ENCODE measurements around the gene CCL8. TPM values are rescaled to one million over a fixed set of nuclear protein-coding genes. Genes with fewer than 3 reads are reported as not detected.
A peak's percentile ranks its signal among the peaks of the same experiment; 100 is the strongest.

The CCL8 gene
- polyA plus RNA-seq, 1 experiment: 0.06 TPM

- no peak for DNase-seq (ENCODE audit: low read depth, low spot score)
- POLR2A ChIA-PET: no interaction called here
- Histone ChIP-seq H3K4me3 (ENCODE audit: low read depth, low read length) (no peak overlapping the region), H3K27me3 (ENCODE audit: control insufficient read depth, insufficient read depth, low read length) (no peaks in the 10 kb centered on the region), H3K9me3 (ENCODE audit: control insufficient read depth, insufficient read depth, low read length) (no peaks in the 10 kb centered on the region), H3K27ac (ENCODE audit: low read depth, low read length) (no peak overlapping the region)
- TF ChIP-seq, protein P1, sequence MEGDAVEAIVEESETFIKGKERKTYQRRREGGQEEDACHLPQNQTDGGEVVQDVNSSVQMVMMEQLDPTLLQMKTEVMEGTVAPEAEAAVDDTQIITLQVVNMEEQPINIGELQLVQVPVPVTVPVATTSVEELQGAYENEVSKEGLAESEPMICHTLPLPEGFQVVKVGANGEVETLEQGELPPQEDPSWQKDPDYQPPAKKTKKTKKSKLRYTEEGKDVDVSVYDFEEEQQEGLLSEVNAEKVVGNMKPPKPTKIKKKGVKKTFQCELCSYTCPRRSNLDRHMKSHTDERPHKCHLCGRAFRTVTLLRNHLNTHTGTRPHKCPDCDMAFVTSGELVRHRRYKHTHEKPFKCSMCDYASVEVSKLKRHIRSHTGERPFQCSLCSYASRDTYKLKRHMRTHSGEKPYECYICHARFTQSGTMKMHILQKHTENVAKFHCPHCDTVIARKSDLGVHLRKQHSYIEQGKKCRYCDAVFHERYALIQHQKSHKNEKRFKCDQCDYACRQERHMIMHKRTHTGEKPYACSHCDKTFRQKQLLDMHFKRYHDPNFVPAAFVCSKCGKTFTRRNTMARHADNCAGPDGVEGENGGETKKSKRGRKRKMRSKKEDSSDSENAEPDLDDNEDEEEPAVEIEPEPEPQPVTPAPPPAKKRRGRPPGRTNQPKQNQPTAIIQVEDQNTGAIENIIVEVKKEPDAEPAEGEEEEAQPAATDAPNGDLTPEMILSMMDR (IDR thresholded peaks at IDR 0.05; ENCODE audit: low read depth, low read length): no peak
- CTCF ChIA-PET: interaction anchor here (4.0 to 14.2 kb wide), 2 partner anchors 52 to 108 kb away, joined by 53 to 192 read pairs; partner anchors contain the start of gene CCL1
Measured at GRCh38 chr17:34308371-34308770, 10.9 kb upstream of the CCL8 start.

- DNase-seq (ENCODE audit: low read depth, low spot score): no peak
- ChIA-PET POLR2A (no interaction called here), CTCF (interaction anchor here (1.0 to 14.2 kb wide), 2 partner anchors 49 to 140 kb away, joined by 3 to 192 read pairs; partner anchors contain the start of gene CCL1)
- Histone ChIP-seq H3K27ac (ENCODE audit: low read depth, low read length) (no peak overlapping the region), H3K27me3 (ENCODE audit: control insufficient read depth, insufficient read depth, low read length) (no peaks in the 10 kb centered on the region), H3K4me3 (ENCODE audit: low read depth, low read length) (no peak overlapping the region), H3K9me3 (ENCODE audit: control insufficient read depth, insufficient read depth, low read length) (no peaks in the 10 kb centered on the region)
- TF ChIP-seq, protein P1 (IDR thresholded peaks at IDR 0.05; ENCODE audit: low read depth, low read length): no peak
Measured at GRCh38 chr17:34311291-34311690, 7.9 kb upstream of the CCL8 start.

GRCh38 chr17:34312080-34312479 is 7.2 kb upstream of the CCL8 start:
- POLR2A ChIA-PET: interaction anchor here (1.4 kb wide), 1 partner anchor 10 kb away, joined by 3 read pairs; no protein-coding TSS in a partner anchor
- no peak for DNase-seq (ENCODE audit: low read depth, low spot score)
- H3K27me3 ChIP-seq (ENCODE audit: control insufficient read depth, insufficient read depth, low read length): no peaks in the 10 kb centered on the region
- H3K9me3 ChIP-seq (ENCODE audit: control insufficient read depth, insufficient read depth, low read length): no peaks in the 10 kb centered on the region
- CTCF ChIA-PET: interaction anchor here (1.0 to 14.2 kb wide), 2 partner anchors 48 to 141 kb away, joined by 3 to 192 read pairs; partner anchors contain the start of gene CCL1
- no peak overlapping the region for H3K4me3 ChIP-seq (ENCODE audit: low read depth, low read length)
- TF ChIP-seq, protein P1 (IDR thresholded peaks at IDR 0.05; ENCODE audit: low read depth, low read length): no peak
- H3K27ac ChIP-seq (ENCODE audit: low read depth, low read length): no peak overlapping the region

GRCh38 chr17:34313164-34313563 is 6.1 kb upstream of the CCL8 start:
- Histone ChIP-seq H3K4me3 (ENCODE audit: low read depth, low read length) (no peak overlapping the region), H3K9me3 (ENCODE audit: control insufficient read depth, insufficient read depth, low read length) (no peaks in the 10 kb centered on the region), H3K27me3 (ENCODE audit: control insufficient read depth, insufficient read depth, low read length) (no peaks in the 10 kb centered on the region), H3K27ac (ENCODE audit: low read depth, low read length) (no peak overlapping the region)
- CTCF ChIA-PET: interaction anchor here (1.1 to 14.2 kb wide), 2 partner anchors 47 to 48 kb away, joined by 4 to 192 read pairs; partner anchors contain the start of gene CCL1
- TF ChIP-seq, protein P1 (IDR thresholded peaks at IDR 0.05; ENCODE audit: low read depth, low read length): no peak
- POLR2A ChIA-PET: interaction anchor here (1.4 kb wide), 1 partner anchor 11 kb away, joined by 3 read pairs; no protein-coding TSS in a partner anchor
- DNase-seq (ENCODE audit: low read depth, low spot score): no peak

GRCh38 chr17:34314279-34314678 is 5.0 kb upstream of the CCL8 start:
- no peak overlapping the region for H3K4me3 ChIP-seq (ENCODE audit: low read depth, low read length)
- H3K27ac ChIP-seq (ENCODE audit: low read depth, low read length): peak overlapping the region; percentile 31
- no peak for DNase-seq (ENCODE audit: low read depth, low spot score)

More at GRCh38 chr17:34314279-34314678, 5.0 kb upstream of the CCL8 start:
- no peaks in the 10 kb centered on the region for H3K27me3 ChIP-seq (ENCODE audit: control insufficient read depth, insufficient read depth, low read length)
- H3K9me3 ChIP-seq (ENCODE audit: control insufficient read depth, insufficient read depth, low read length): no peaks in the 10 kb centered on the region
- POLR2A ChIA-PET: no interaction called here
- TF ChIP-seq, protein P1 (IDR thresholded peaks at IDR 0.05; ENCODE audit: low read depth, low read length): no peak
- CTCF ChIA-PET: interaction anchor here (1.1 kb wide), 1 partner anchor 47 kb away, joined by 4 read pairs; no protein-coding TSS in a partner anchor
